ENCODE data around the gene PPP1R12B.
A peak's percentile ranks its signal among the peaks of the same experiment; 100 is the strongest.
"Not testable (repeated sequence)": the region's sequence is repeated elsewhere in the genome, so short reads cannot be mapped to it uniquely, and the experiment has no call there.

PPP1R12B gene

GRCh38 chr1:202405928-202406327 lies 57.4 kb downstream of the PPP1R12B start:
- DNase-seq = no peak

GRCh38 chr1:202406896-202407295 lies 58.4 kb downstream of the PPP1R12B start:
- not testable (repeated sequence) for DNase-seq

GRCh38 chr1:202407378-202407777 lies 58.9 kb downstream of the PPP1R12B start:
- DNase-seq = not testable (repeated sequence)

GRCh38 chr1:202410251-202410650 lies 61.8 kb downstream of the PPP1R12B start:
- not testable (repeated sequence) for DNase-seq

GRCh38 chr1:202410854-202411357 lies 62.4 kb downstream of the PPP1R12B start:
- not testable (repeated sequence) for DNase-seq

- DNase-seq = no peak
These were observed 62.9 kb downstream of the PPP1R12B start for GRCh38 chr1:202411422-202411821.

GRCh38 chr1:202412421-202412820 lies 63.9 kb downstream of the PPP1R12B start:
- not testable (repeated sequence) for DNase-seq

- DNase-seq = no peak
These were observed 68.1 kb downstream of the PPP1R12B start for GRCh38 chr1:202416641-202417040.

- DNase-seq = not testable (repeated sequence)
These were observed 68.6 kb downstream of the PPP1R12B start for GRCh38 chr1:202417141-202417540.

- DNase-seq = peak in 1 of 2 experiments; percentile 15
These were observed 69.3 kb downstream of the PPP1R12B start for GRCh38 chr1:202417762-202418201.

- not testable (repeated sequence) for DNase-seq
These were observed 71.2 kb downstream of the PPP1R12B start for GRCh38 chr1:202419731-202420130.

GRCh38 chr1:202420422-202421094 lies 72.1 kb downstream of the PPP1R12B start:
- DNase-seq = not testable (repeated sequence)

GRCh38 chr1:202422709-202423108 lies 74.2 kb downstream of the PPP1R12B start:
- DNase-seq = not testable (repeated sequence)

GRCh38 chr1:202424260-202424659 lies 75.8 kb downstream of the PPP1R12B start:
- DNase-seq = not testable (repeated sequence)

GRCh38 chr1:202430111-202430510 lies 81.6 kb downstream of the PPP1R12B start:
- not testable (repeated sequence) for DNase-seq

- DNase-seq = not testable (repeated sequence)
These were observed 83.8 kb downstream of the PPP1R12B start for GRCh38 chr1:202432338-202432737.

- DNase-seq = no peak
These were observed 84.9 kb downstream of the PPP1R12B start for GRCh38 chr1:202433155-202434043.

- DNase-seq = no peak
These were observed 85.6 kb downstream of the PPP1R12B start for GRCh38 chr1:202434059-202434458.

GRCh38 chr1:202438393-202439174 lies 90.1 kb downstream of the PPP1R12B start:
- DNase-seq = no peak

- DNase-seq = no peak
These were observed 90.8 kb downstream of the PPP1R12B start for GRCh38 chr1:202439308-202439707.

- not testable (repeated sequence) for DNase-seq
These were observed 99.6 kb downstream of the PPP1R12B start for GRCh38 chr1:202448140-202448539.

GRCh38 chr1:202451641-202452040 lies 103.1 kb downstream of the PPP1R12B start:
- not testable (repeated sequence) for DNase-seq

- no peak for DNase-seq
These were observed 104.0 kb downstream of the PPP1R12B start for GRCh38 chr1:202452508-202452907.

Measured in NCI-H2081 (cell line).